ENCODE measurements around the gene DLAT. TPM values are rescaled to one million over a fixed set of nuclear protein-coding genes. Genes with fewer than 3 reads are reported as not detected.
A peak's percentile ranks its signal among the peaks of the same experiment; 100 is the strongest.

The DLAT gene
- total and polyA plus RNA-seq, 8 donors: 1.2 to 36.5 (median 14.3) TPM

DNA sequence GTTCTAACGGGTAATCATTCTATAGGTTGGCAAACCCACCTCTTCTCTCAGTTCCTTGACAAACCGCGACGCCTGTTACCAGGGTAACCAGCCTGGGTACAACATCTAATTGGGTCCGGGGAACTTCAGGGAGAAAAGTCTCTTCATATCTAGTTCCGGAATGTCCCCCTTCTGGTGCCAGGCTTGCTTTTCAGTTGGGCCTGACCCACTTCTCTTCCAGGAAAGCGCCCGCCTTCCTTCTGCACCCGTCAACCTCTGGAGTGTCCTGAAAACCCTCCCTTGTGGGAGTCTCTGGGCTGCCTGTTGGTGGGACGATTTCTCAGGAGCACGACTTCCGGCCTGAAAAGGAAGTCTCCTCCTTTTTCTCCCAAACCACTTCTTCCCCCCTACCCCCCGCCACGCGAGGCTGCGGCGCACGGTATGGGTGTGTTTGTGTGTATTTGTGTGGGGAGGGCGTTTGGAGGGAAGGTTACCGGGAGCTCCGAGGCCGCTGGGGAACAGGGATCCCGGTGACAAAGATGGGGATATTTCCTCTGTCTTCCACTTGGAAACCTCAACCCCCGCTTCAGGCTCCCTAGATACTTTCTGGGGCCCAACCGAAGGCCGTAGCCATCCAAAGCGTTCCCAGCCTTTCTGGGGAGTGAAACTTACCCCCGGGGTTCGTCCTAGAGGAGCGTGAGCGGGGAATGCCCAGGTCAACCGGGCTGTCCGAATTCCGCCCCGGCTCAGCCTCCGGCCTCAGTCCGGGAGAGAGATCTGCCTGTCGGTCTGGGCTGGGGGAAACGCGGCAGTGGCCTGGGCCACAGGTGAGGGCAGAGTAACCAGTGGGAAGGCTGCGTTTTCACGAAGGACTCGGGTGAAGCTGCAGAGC lies 49.0 kb downstream of the DLAT start, which contains the start of the genes NKAPD1 and PIH1D2:
Gene NKAPD1 (plus strand): TSS at position 359 of the 871 bp plus-strand sequence. CDS start 1,276 bp downstream, outside the sequence.
Gene PIH1D2 (minus strand): TSS at position 77 of the 871 bp plus-strand sequence. CDS start 843 bp downstream, outside the sequence.
- 0 to 1% (median 0%) methylated on average over 39 to 43 of the region's 43 CpGs for WGBS, 5 donors
- Histone ChIP-seq H3K27ac (peak within 1 kb of the TSS; percentile 85 to 96 (median 91)), H3K36me3 (peaks cover 9 to 38% (median 36%) of the 10 kb centered on the region in 4 donors), H3K9me3 (no peaks in the 10 kb centered on the region), H3K27me3 (no peaks in the 10 kb centered on the region), H3K4me3 (peak within 1 kb of the TSS; percentile 69 to 98 (median 86)), H3K4me1 (peaks cover 9 to 36% (median 20%) of the 10 kb centered on the region in 4 donors)
- DNase-seq: peak; percentile 82 to 93
- intact Hi-C loops (cut with DNase I; ENCODE audit: low total_unique reads): no loop called here
- TF ChIP-seq EP300 (IDR thresholded peaks at IDR 0.05) (no peak), POLR2AphosphoS5 (IDR thresholded peaks at IDR 0.05) (peak in 2 of 3 donors; percentile 43 to 80), POLR2A (IDR thresholded peaks at IDR 0.05) (no peak), CTCF (IDR thresholded peaks at IDR 0.05) (peak in 1 of 7 experiments; percentile 26)

- Histone ChIP-seq H3K4me3 (no peak overlapping the region), H3K36me3 (peaks cover 45 to 76% (median 75%) of the 10 kb centered on the region in 4 donors), H3K4me1 (peaks cover 13 to 18% (median 18%) of the 10 kb centered on the region in 4 donors), H3K27me3 (no peaks in the 10 kb centered on the region), H3K27ac (no peak overlapping the region), H3K9me3 (no peaks in the 10 kb centered on the region)
- 61 to 78% (median 69%) methylated on average over 4 of the region's 4 CpGs for WGBS, 5 donors
- intact Hi-C loops (cut with DNase I; ENCODE audit: low total_unique reads): no loop called here
- no peak for DNase-seq
- TF ChIP-seq CTCF (IDR thresholded peaks at IDR 0.05) (no peak), EP300 (IDR thresholded peaks at IDR 0.05) (no peak), POLR2A (IDR thresholded peaks at IDR 0.05) (no peak), POLR2AphosphoS5 (IDR thresholded peaks at IDR 0.05) (no peak)
Measured at GRCh38 chr11:112082729-112083128, 57.5 kb downstream of the DLAT start.

GRCh38 chr11:112085822-112086421 lies 60.7 kb downstream of the DLAT start:
- H3K27me3 ChIP-seq: no peaks in the 10 kb centered on the region
- peak overlapping the region; percentile 79 to 86 (median 84) for H3K27ac ChIP-seq
- 2 to 4% (median 3%) methylated on average over 19 of the region's 19 CpGs for WGBS, 5 donors
- TF ChIP-seq POLR2AphosphoS5 (IDR thresholded peaks at IDR 0.05) (no peak), CTCF (IDR thresholded peaks at IDR 0.05) (no peak), POLR2A (IDR thresholded peaks at IDR 0.05) (no peak), EP300 (IDR thresholded peaks at IDR 0.05) (no peak)
- H3K36me3 ChIP-seq: peaks cover 33 to 76% (median 74%) of the 10 kb centered on the region in 4 donors
- peak in 1 of 2 donors; percentile 67 for DNase-seq
- H3K4me1 ChIP-seq: peaks cover 30 to 48% (median 40%) of the 10 kb centered on the region in 4 donors
- intact Hi-C loops (cut with DNase I; ENCODE audit: low total_unique reads): no loop called here
- H3K4me3 ChIP-seq: peak overlapping the region; percentile 73 to 94 (median 82)
- H3K9me3 ChIP-seq: no peaks in the 10 kb centered on the region
